ENCODE data around the gene SLC24A3. TPM values are rescaled to one million over a fixed set of nuclear protein-coding genes. Genes with fewer than 3 reads are reported as not detected.

SLC24A3 gene
- total and polyA plus RNA-seq, 2 experiments from 2014 or later = 0.81 to 2.5 TPM

DNA sequence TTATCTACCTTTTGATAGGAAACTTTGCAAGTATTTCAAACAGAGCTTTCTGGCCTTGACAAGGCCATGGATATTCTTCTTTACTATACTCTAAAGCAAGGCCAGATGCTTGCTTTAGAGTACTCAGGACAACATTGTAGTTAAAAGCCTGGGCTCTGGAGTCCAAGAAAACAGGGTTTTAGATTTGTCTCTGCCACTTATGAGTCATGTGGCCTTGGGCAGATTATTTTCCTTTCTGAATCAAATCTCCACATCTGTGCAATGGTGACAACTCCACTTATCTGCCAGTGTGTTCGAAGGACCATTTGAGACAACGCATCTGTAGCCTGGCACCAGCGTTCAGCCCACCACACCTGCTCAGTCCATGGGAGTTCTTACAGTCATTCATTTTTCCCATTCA, 279.7 kb downstream of the SLC24A3 start:
- H4K20me1 ChIP-seq (replicated peaks; ENCODE audit: insufficient read depth) = no peaks in the 10 kb centered on the region
- no peaks in the 10 kb centered on the region for H3K27me3 ChIP-seq (ENCODE audit: insufficient read depth)
- ATAC-seq (no peak), DNase-seq (ENCODE audit: low spot score) (no peak)
- no peaks in the 10 kb centered on the region for H3K36me3 ChIP-seq (ENCODE audit: insufficient read depth)
- no peaks in the 10 kb centered on the region for H3K79me2 ChIP-seq (replicated peaks; ENCODE audit: insufficient read depth)
- Mint-ChIP-seq H3K36me3 (ENCODE audit: low read depth) (no peaks in the 10 kb centered on the region), H3K27me3 (ENCODE audit: insufficient read depth, low read depth, poor library complexity) (peaks cover 3% of the 10 kb centered on the region), H3K4me3 (no peak overlapping the region), H3K27ac (no peak overlapping the region), H3K9me3 (no peaks in the 10 kb centered on the region), H3K4me1 (0 out of 3 replicates have a peak, but pooled peaks cover 3% of the 10 kb centered on the region)
- H3K9me2 ChIP-seq (ENCODE audit: insufficient read depth) = peaks cover 2% of the 10 kb centered on the region; the same call in 1 of the 2 replicates
- no peaks in the 10 kb centered on the region for H3K4me1 ChIP-seq (ENCODE audit: insufficient read depth)
- no peaks in the 10 kb centered on the region for H3F3A ChIP-seq (replicated peaks; ENCODE audit: low read depth)
- no peak overlapping the region for H2AFZ ChIP-seq
- H3K27ac ChIP-seq (ENCODE audit: low read depth) = no peak overlapping the region
- H3K4me3 ChIP-seq = no peak overlapping the region
- no peak overlapping the region for H3K4me2 ChIP-seq
- TF ChIP-seq ZNF114 (CRISPR knock-in tag; IDR thresholded peaks at IDR 0.05) (no peak), POLR2AphosphoS5 (IDR thresholded peaks at IDR 0.05; ENCODE audit: low read depth) (no peak), STAT1 (IDR thresholded peaks at IDR 0.05; ENCODE audit: unreplicated experiment) (no peak), NANOG (IDR thresholded peaks at IDR 0.05; ENCODE audit: borderline replicate concordance) (no peak), EZH2 (IDR thresholded peaks at IDR 0.05; ENCODE audit: low read depth, unreplicated experiment) (no peak), EZH2phosphoT487 (IDR thresholded peaks at IDR 0.05; ENCODE audit: unreplicated experiment) (no peak), CREB1 (CRISPR knock-in tag; IDR thresholded peaks at IDR 0.05; ENCODE audit: low read depth) (no peak), JUNB (IDR thresholded peaks at IDR 0.05; ENCODE audit: unreplicated experiment) (no peak), ZNF331 (CRISPR knock-in tag; IDR thresholded peaks at IDR 0.05; ENCODE audit: low read depth) (no peak)
- TF ChIP-seq, protein P1, sequence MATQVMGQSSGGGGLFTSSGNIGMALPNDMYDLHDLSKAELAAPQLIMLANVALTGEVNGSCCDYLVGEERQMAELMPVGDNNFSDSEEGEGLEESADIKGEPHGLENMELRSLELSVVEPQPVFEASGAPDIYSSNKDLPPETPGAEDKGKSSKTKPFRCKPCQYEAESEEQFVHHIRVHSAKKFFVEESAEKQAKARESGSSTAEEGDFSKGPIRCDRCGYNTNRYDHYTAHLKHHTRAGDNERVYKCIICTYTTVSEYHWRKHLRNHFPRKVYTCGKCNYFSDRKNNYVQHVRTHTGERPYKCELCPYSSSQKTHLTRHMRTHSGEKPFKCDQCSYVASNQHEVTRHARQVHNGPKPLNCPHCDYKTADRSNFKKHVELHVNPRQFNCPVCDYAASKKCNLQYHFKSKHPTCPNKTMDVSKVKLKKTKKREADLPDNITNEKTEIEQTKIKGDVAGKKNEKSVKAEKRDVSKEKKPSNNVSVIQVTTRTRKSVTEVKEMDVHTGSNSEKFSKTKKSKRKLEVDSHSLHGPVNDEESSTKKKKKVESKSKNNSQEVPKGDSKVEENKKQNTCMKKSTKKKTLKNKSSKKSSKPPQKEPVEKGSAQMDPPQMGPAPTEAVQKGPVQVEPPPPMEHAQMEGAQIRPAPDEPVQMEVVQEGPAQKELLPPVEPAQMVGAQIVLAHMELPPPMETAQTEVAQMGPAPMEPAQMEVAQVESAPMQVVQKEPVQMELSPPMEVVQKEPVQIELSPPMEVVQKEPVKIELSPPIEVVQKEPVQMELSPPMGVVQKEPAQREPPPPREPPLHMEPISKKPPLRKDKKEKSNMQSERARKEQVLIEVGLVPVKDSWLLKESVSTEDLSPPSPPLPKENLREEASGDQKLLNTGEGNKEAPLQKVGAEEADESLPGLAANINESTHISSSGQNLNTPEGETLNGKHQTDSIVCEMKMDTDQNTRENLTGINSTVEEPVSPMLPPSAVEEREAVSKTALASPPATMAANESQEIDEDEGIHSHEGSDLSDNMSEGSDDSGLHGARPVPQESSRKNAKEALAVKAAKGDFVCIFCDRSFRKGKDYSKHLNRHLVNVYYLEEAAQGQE (IDR thresholded peaks at IDR 0.05; ENCODE audit: unreplicated experiment) = no peak
- TF ChIP-seq, protein P2, sequence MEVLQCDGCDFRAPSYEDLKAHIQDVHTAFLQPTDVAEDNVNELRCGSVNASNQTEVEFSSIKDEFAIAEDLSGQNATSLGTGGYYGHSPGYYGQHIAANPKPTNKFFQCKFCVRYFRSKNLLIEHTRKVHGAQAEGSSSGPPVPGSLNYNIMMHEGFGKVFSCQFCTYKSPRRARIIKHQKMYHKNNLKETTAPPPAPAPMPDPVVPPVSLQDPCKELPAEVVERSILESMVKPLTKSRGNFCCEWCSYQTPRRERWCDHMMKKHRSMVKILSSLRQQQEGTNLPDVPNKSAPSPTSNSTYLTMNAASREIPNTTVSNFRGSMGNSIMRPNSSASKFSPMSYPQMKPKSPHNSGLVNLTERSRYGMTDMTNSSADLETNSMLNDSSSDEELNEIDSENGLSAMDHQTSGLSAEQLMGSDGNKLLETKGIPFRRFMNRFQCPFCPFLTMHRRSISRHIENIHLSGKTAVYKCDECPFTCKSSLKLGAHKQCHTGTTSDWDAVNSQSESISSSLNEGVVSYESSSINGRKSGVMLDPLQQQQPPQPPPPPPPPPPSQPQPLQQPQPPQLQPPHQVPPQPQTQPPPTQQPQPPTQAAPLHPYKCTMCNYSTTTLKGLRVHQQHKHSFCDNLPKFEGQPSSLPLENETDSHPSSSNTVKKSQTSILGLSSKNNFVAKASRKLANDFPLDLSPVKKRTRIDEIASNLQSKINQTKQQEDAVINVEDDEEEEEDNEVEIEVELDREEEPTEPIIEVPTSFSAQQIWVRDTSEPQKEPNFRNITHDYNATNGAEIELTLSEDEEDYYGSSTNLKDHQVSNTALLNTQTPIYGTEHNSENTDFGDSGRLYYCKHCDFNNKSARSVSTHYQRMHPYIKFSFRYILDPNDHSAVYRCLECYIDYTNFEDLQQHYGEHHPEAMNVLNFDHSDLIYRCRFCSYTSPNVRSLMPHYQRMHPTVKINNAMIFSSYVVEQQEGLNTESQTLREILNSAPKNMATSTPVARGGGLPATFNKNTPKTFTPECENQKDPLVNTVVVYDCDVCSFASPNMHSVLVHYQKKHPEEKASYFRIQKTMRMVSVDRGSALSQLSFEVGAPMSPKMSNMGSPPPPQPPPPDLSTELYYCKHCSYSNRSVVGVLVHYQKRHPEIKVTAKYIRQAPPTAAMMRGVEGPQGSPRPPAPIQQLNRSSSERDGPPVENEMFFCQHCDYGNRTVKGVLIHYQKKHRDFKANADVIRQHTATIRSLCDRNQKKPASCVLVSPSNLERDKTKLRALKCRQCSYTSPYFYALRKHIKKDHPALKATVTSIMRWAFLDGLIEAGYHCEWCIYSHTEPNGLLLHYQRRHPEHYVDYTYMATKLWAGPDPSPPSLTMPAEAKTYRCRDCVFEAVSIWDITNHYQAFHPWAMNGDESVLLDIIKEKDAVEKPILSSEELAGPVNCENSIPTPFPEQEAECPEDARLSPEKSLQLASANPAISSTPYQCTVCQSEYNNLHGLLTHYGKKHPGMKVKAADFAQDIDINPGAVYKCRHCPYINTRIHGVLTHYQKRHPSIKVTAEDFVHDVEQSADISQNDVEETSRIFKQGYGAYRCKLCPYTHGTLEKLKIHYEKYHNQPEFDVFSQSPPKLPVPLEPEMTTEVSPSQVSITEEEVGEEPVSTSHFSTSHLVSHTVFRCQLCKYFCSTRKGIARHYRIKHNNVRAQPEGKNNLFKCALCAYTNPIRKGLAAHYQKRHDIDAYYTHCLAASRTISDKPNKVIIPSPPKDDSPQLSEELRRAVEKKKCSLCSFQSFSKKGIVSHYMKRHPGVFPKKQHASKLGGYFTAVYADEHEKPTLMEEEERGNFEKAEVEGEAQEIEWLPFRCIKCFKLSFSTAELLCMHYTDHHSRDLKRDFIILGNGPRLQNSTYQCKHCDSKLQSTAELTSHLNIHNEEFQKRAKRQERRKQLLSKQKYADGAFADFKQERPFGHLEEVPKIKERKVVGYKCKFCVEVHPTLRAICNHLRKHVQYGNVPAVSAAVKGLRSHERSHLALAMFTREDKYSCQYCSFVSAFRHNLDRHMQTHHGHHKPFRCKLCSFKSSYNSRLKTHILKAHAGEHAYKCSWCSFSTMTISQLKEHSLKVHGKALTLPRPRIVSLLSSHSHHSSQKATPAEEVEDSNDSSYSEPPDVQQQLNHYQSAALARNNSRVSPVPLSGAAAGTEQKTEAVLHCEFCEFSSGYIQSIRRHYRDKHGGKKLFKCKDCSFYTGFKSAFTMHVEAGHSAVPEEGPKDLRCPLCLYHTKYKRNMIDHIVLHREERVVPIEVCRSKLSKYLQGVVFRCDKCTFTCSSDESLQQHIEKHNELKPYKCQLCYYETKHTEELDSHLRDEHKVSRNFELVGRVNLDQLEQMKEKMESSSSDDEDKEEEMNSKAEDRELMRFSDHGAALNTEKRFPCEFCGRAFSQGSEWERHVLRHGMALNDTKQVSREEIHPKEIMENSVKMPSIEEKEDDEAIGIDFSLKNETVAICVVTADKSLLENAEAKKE (CRISPR knock-in tag; IDR thresholded peaks at IDR 0.05) = no peak
- TF ChIP-seq, protein P3, sequence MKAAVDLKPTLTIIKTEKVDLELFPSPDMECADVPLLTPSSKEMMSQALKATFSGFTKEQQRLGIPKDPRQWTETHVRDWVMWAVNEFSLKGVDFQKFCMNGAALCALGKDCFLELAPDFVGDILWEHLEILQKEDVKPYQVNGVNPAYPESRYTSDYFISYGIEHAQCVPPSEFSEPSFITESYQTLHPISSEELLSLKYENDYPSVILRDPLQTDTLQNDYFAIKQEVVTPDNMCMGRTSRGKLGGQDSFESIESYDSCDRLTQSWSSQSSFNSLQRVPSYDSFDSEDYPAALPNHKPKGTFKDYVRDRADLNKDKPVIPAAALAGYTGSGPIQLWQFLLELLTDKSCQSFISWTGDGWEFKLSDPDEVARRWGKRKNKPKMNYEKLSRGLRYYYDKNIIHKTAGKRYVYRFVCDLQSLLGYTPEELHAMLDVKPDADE (IDR thresholded peaks at IDR 0.05) = no peak
- TF ChIP-seq, protein P4, sequence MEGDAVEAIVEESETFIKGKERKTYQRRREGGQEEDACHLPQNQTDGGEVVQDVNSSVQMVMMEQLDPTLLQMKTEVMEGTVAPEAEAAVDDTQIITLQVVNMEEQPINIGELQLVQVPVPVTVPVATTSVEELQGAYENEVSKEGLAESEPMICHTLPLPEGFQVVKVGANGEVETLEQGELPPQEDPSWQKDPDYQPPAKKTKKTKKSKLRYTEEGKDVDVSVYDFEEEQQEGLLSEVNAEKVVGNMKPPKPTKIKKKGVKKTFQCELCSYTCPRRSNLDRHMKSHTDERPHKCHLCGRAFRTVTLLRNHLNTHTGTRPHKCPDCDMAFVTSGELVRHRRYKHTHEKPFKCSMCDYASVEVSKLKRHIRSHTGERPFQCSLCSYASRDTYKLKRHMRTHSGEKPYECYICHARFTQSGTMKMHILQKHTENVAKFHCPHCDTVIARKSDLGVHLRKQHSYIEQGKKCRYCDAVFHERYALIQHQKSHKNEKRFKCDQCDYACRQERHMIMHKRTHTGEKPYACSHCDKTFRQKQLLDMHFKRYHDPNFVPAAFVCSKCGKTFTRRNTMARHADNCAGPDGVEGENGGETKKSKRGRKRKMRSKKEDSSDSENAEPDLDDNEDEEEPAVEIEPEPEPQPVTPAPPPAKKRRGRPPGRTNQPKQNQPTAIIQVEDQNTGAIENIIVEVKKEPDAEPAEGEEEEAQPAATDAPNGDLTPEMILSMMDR (conservative IDR thresholded peaks at IDR 0.05; ENCODE audit: low read depth in 2 of 2) = no peak
